ENCODE data around the gene PNPLA6.

The PNPLA6 gene

GRCh38 chr19:7535047-7535997 is at the start of gene PNPLA6:
TSS of gene PNPLA6 (plus strand) at chr19:7535717. CDS start at chr19:7535789, 72 bp downstream.
- peak; percentile 92 for DNase-seq

- DNase-seq, result no peak
Measured at GRCh38 chr19:7486923-7487322, 48.6 kb upstream of the PNPLA6 start.

- DNase-seq, result peak; percentile 90
Measured at GRCh38 chr19:7488736-7489353, 46.7 kb upstream of the PNPLA6 start, which contains the start of gene PEX11G. TSS of gene PEX11G (minus strand) at chr19:7489035. CDS start at chr19:7489010, 25 bp downstream.

GRCh38 chr19:7489609-7490044 is 45.9 kb upstream of the PNPLA6 start:
- DNase-seq, result no peak

GRCh38 chr19:7492142-7492541 is 43.4 kb upstream of the PNPLA6 start:
- DNase-seq, result no peak

- DNase-seq, result no peak
Measured at GRCh38 chr19:7492558-7492957, 43.0 kb upstream of the PNPLA6 start.

- DNase-seq, result no peak
Measured at GRCh38 chr19:7494416-7495098, 41.0 kb upstream of the PNPLA6 start.

- DNase-seq, result no peak
Measured at GRCh38 chr19:7497292-7497691, 38.2 kb upstream of the PNPLA6 start.

GRCh38 chr19:7500811-7501450 is 34.6 kb upstream of the PNPLA6 start:
- peak; percentile 29 for DNase-seq

GRCh38 chr19:7502552-7502951 is 33.0 kb upstream of the PNPLA6 start:
- DNase-seq, result no peak

- DNase-seq, result no peak
Measured at GRCh38 chr19:7504684-7505083, 30.8 kb upstream of the PNPLA6 start.

- no peak for DNase-seq
Measured at GRCh38 chr19:7505288-7505681, 30.2 kb upstream of the PNPLA6 start.

- DNase-seq, result no peak
Measured at GRCh38 chr19:7505682-7506384, 29.7 kb upstream of the PNPLA6 start.

- DNase-seq, result peak; percentile 34
Measured at GRCh38 chr19:7506385-7507328, 28.9 kb upstream of the PNPLA6 start.

GRCh38 chr19:7507884-7508283 is 27.6 kb upstream of the PNPLA6 start:
- DNase-seq, result no peak

- no peak for DNase-seq
Measured at GRCh38 chr19:7509625-7510024, 25.9 kb upstream of the PNPLA6 start.

GRCh38 chr19:7512400-7512851 is 23.1 kb upstream of the PNPLA6 start:
- DNase-seq, result no peak

GRCh38 chr19:7513809-7514642 is 21.5 kb upstream of the PNPLA6 start:
- DNase-seq, result no peak

GRCh38 chr19:7515110-7515644 is 20.3 kb upstream of the PNPLA6 start:
- DNase-seq, result no peak

Data from activated CD4-positive, alpha-beta T cell treated with anti-CD3 and anti-CD28 coated beads, Interleukin-2, amount 50 U/mL, for 1 hour (primary cell).